ENCODE measurements around the gene ZFAND6. TPM values are rescaled to one million over a fixed set of nuclear protein-coding genes. Genes with fewer than 3 reads are reported as not detected.

The ZFAND6 gene
- total and polyA plus RNA-seq, 10 of the 15 experiments (the other 5 are each of a cell fraction or from before 2014, with no cell fraction given) = 78.9 to 179 (median 135) TPM

DNA sequence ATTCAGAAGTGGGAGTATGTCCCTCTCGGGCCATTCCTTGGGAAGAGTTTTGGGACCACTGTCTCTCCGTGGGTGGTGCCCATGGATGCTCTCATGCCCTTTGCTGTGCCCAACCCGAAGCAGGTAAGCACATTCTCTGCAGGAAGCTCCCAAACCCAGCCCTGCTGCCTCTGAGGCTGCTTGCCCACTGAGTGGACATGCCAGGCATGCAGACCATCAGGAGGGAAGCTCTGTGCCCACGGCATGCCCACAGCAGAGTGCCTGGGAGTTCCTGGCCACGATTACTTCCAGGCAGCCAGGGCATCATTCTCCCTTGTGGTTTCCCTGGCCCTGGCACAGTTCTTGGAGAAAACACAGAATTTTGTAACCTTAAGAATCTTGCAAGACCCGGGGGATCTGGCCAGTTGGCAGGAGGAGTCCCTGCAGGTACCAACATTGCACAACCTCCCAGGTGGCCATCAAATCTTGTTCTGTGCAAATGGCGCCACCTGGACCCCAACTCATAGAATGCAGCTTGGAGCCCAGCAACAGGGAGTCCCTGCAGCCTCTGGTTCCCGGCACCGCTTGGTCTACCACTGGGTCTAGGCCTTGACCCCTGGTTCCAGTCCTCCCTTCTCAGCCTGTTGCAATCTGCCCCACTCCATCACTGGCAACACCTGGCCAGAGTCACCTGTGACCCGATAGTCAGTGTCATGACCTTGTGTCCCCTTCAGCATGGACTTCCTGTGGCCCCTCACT is 113.7 kb downstream of the ZFAND6 start (continued):
- TF ChIP-seq ZNF24 (IDR thresholded peaks at IDR 0.05) (0 out of 2 replicates have a peak, but pooled peaks have one; percentile 9), STAT1 (conservative IDR thresholded peaks at IDR 0.05) (no peak), CEBPB (IDR thresholded peaks at IDR 0.05; ENCODE audit: borderline replicate concordance in 1 of 2, low read depth in 2 of 2, low read length in 2 of 2) (peak in 1 of 2 experiments; percentile 92; a peak in 2 of 4 replicates), RCOR1 (conservative IDR thresholded peaks at IDR 0.05; ENCODE audit: low read depth, low read length) (no peak), IRF4 (IDR thresholded peaks at IDR 0.05; ENCODE audit: low read depth, low read length) (peak; percentile 57; the same call in 1 of the 2 replicates), RUNX3 (IDR thresholded peaks at IDR 0.05; ENCODE audit: low read length) (peak; percentile 7; the same call in 1 of the 2 replicates), TCF12 (IDR thresholded peaks at IDR 0.05; ENCODE audit: low read depth, low read length) (0 out of 2 replicates have a peak, but pooled peaks have one; percentile 32), BMI1 (IDR thresholded peaks at IDR 0.05; ENCODE audit: borderline replicate concordance) (no peak), PBX3 (IDR thresholded peaks at IDR 0.05; ENCODE audit: insufficient replicate concordance, low read depth, low read length) (no peak), NR2C1 (IDR thresholded peaks at IDR 0.05) (no peak)
- TF ChIP-seq, protein P1, sequence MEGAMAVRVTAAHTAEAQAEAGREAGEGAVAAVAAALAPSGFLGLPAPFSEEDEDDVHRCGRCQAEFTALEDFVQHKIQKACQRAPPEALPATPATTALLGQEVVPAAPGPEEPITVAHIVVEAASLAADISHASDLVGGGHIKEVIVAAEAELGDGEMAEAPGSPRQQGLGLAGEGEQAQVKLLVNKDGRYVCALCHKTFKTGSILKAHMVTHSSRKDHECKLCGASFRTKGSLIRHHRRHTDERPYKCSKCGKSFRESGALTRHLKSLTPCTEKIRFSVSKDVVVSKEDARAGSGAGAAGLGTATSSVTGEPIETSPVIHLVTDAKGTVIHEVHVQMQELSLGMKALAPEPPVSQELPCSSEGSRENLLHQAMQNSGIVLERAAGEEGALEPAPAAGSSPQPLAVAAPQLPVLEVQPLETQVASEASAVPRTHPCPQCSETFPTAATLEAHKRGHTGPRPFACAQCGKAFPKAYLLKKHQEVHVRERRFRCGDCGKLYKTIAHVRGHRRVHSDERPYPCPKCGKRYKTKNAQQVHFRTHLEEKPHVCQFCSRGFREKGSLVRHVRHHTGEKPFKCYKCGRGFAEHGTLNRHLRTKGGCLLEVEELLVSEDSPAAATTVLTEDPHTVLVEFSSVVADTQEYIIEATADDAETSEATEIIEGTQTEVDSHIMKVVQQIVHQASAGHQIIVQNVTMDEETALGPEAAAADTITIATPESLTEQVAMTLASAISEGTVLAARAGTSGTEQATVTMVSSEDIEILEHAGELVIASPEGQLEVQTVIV (IDR thresholded peaks at IDR 0.05; ENCODE audit: borderline replicate concordance, partially characterized antibody) = no peak
- TF ChIP-seq, protein P2, sequence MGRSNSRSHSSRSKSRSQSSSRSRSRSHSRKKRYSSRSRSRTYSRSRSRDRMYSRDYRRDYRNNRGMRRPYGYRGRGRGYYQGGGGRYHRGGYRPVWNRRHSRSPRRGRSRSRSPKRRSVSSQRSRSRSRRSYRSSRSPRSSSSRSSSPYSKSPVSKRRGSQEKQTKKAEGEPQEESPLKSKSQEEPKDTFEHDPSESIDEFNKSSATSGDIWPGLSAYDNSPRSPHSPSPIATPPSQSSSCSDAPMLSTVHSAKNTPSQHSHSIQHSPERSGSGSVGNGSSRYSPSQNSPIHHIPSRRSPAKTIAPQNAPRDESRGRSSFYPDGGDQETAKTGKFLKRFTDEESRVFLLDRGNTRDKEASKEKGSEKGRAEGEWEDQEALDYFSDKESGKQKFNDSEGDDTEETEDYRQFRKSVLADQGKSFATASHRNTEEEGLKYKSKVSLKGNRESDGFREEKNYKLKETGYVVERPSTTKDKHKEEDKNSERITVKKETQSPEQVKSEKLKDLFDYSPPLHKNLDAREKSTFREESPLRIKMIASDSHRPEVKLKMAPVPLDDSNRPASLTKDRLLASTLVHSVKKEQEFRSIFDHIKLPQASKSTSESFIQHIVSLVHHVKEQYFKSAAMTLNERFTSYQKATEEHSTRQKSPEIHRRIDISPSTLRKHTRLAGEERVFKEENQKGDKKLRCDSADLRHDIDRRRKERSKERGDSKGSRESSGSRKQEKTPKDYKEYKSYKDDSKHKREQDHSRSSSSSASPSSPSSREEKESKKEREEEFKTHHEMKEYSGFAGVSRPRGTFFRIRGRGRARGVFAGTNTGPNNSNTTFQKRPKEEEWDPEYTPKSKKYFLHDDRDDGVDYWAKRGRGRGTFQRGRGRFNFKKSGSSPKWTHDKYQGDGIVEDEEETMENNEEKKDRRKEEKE (IDR thresholded peaks at IDR 0.05) = no peak

All from GM12878 (cell line).